Measurements from ENCODE around the gene OR4C11. TPM values are rescaled to one million over a fixed set of nuclear protein-coding genes. Genes with fewer than 3 reads are reported as not detected.

OR4C11 gene
- total and polyA plus RNA-seq, 3 experiments from 2014 or later: not detected

- ChIA-PET POLR2A (no interaction called here), CTCF (no interaction called here)
- Mint-ChIP-seq H3K4me3 (no peak within 1 kb of the TSS), H3K36me3 (no peaks in the 10 kb centered on the region), H3K27ac (no peak within 1 kb of the TSS), H3K27me3 (no peaks in the 10 kb centered on the region), H3K4me1 (no peaks in the 10 kb centered on the region), H3K9me3 (peaks cover 13 to 19% (median 15%) of the 10 kb centered on the region in 5 donors)
- Histone ChIP-seq H3K36me3 (ENCODE audit: insufficient read depth, low read length) (no peaks in the 10 kb centered on the region), H3K27ac (ENCODE audit: low read depth, low read length) (no peak within 1 kb of the TSS), H3K9me3 (ENCODE audit: low read length) (no peaks in the 10 kb centered on the region), H3K4me3 (ENCODE audit: low read length) (no peak within 1 kb of the TSS), H3K4me1 (ENCODE audit: insufficient read depth, low read length) (no peaks in the 10 kb centered on the region), H3K27me3 (ENCODE audit: insufficient read depth, low read length, poor library complexity, severe bottlenecking) (no peaks in the 10 kb centered on the region)
- no peak for DNase-seq
Observed at GRCh38 chr11:55554169-55554568, 53.3 kb downstream of the OR4C11 start, which contains the start of gene OR4C15. Gene OR4C15, plus strand, starts transcription at chr11:55554469. Its CDS starts 0 bp downstream, at chr11:55554469.

Other genes starting within 250 kb of the OR4C11 start
- not detected for gene OR4A15, start 239.7 kb downstream of the OR4C11 start, total RNA-seq
- not detected for gene OR4A15, start 239.7 kb downstream of the OR4C11 start, polyA plus RNA-seq
- not detected for gene OR4C15, start 53.2 kb downstream of the OR4C11 start, total RNA-seq
- gene OR4C15, start 53.2 kb downstream of the OR4C11 start, polyA plus RNA-seq: not detected
- gene OR4C16, start 35.5 kb downstream of the OR4C11 start, total RNA-seq: not detected
- gene OR4C16, start 35.5 kb downstream of the OR4C11 start, polyA plus RNA-seq: not detected
- not detected for gene OR4P4, start 27.5 kb upstream of the OR4C11 start, total RNA-seq
- not detected for gene OR4P4, start 27.5 kb upstream of the OR4C11 start, polyA plus RNA-seq
- not detected for gene OR4S2, start 40.7 kb upstream of the OR4C11 start, total RNA-seq
- not detected for gene OR4S2, start 40.7 kb upstream of the OR4C11 start, polyA plus RNA-seq
- not detected for gene OR4C6, start 54.6 kb upstream of the OR4C11 start, total RNA-seq
- gene OR4C6, start 54.6 kb upstream of the OR4C11 start, polyA plus RNA-seq: not detected
- not detected for gene OR5D13, start 165.8 kb upstream of the OR4C11 start, total RNA-seq
- gene OR5D13, start 165.8 kb upstream of the OR4C11 start, polyA plus RNA-seq: not detected
- not detected for gene OR5D14, start 187.9 kb upstream of the OR4C11 start, total RNA-seq
- gene OR5D14, start 187.9 kb upstream of the OR4C11 start, polyA plus RNA-seq: not detected
- gene OR5L1, start 203.7 kb upstream of the OR4C11 start, total RNA-seq: not detected
- not detected for gene OR5L1, start 203.7 kb upstream of the OR4C11 start, polyA plus RNA-seq
- not detected for gene OR5D18, start 212.0 kb upstream of the OR4C11 start, total RNA-seq
- not detected for gene OR5D18, start 212.0 kb upstream of the OR4C11 start, polyA plus RNA-seq
- not detected for gene OR5L2, start 219.6 kb upstream of the OR4C11 start, total RNA-seq
- not detected for gene OR5L2, start 219.6 kb upstream of the OR4C11 start, polyA plus RNA-seq
- gene OR5D16, start 231.1 kb upstream of the OR4C11 start, total RNA-seq: not detected
- gene OR5D16, start 231.1 kb upstream of the OR4C11 start, polyA plus RNA-seq: not detected

All from CD8-positive, alpha-beta memory T cell (primary cell).